NCI-H524 treated with DMSO at 0.1 percent for 48 hours (cell line): ENCODE measurements around the gene FAM117B.
"Not testable (repeated sequence)": the region's sequence is repeated elsewhere in the genome, so short reads cannot be mapped to it uniquely, and the experiment has no call there.

ENCODE experiments used
- DNase-seq: peaks from one replicate; lab custom pipeline; 2025; lab: John Stamatoyannopoulos, UW

The FAM117B gene

DNA sequence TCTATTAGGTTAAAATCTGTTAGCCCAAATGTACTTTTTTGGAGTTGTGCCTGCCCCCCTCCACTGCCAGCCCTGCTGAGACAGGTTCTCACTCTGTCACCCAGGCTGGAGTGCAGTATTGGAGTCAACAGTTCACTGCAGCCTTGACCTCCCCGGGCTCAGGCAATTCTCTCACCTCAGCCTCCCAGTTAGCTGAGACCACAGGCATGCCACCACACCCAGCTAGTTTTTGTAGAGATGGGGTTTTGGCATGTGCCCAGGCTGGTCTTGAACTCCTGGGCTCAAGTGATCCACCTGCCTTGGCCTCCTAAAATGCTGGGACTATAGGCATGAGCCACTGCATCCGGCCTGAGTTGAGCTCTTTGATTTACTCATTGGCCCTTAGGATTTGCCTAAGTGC lies 126.1 kb downstream of the FAM117B start:
- DNase-seq: no peak

- no peak for DNase-seq
These were observed 127.8 kb downstream of the FAM117B start for GRCh38 chr2:202762556-202762955.

DNA sequence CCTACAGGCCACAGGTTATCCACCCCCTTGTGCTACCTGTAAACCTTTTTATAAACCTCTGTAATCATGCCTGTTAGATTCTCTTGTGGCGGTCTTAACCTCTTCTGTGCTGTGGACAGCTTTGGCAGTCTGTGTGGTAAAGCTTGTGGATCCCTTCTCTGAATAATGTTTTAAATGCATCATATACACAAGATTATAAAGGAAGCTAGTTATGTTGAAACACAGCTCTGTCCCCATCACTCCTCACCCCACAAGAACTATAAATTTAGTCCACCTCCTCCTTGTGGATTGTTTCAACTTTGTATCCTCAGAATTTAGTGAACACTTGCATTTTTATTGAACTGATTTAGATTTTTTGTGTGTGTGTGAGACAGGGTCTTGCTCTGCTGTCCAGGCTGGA lies 129.1 kb downstream of the FAM117B start:
- no peak for DNase-seq

GRCh38 chr2:202764991-202765390 lies 130.2 kb downstream of the FAM117B start:
- DNase-seq: no peak

- no peak for DNase-seq
These were observed 130.7 kb downstream of the FAM117B start for GRCh38 chr2:202765436-202765835.

- DNase-seq: no peak
These were observed 133.5 kb downstream of the FAM117B start for GRCh38 chr2:202768273-202768672.

GRCh38 chr2:202769201-202769600 lies 134.4 kb downstream of the FAM117B start:
- no peak for DNase-seq

GRCh38 chr2:202771336-202771735 lies 136.6 kb downstream of the FAM117B start:
- no peak for DNase-seq

DNA sequence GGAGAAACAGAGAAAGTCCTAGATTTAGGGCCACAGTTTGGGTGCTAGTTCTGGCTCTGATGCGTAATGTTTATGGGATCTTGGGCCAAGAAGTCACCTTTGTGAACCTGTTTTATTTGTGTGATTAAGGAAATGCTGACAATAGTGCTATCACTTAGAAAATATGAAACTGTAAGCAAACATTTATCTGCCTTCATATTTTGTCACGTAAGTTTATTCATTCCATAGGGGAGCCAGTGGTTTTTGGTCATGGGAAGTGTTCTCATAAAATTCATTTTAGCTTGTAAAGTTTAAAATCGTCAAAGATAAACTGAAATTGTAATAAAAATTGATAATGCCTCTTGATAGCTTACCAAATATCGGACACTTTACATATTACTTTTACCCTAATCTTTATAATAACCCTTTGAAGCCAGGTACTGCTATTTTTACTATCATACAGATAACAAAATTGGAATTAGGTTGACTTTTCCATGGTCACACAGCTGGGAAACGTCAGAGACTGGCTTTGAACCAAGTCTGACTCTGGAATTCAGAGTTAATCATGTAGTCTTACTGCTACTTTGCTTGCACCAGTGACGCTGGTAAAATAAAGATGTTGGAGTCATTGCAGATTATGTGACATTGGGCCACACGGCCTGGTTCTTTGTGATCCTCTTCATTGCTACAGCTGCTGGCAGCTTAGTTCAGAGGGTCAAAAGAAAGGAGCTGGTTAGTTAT lies 137.1 kb downstream of the FAM117B start:
- no peak for DNase-seq

DNA sequence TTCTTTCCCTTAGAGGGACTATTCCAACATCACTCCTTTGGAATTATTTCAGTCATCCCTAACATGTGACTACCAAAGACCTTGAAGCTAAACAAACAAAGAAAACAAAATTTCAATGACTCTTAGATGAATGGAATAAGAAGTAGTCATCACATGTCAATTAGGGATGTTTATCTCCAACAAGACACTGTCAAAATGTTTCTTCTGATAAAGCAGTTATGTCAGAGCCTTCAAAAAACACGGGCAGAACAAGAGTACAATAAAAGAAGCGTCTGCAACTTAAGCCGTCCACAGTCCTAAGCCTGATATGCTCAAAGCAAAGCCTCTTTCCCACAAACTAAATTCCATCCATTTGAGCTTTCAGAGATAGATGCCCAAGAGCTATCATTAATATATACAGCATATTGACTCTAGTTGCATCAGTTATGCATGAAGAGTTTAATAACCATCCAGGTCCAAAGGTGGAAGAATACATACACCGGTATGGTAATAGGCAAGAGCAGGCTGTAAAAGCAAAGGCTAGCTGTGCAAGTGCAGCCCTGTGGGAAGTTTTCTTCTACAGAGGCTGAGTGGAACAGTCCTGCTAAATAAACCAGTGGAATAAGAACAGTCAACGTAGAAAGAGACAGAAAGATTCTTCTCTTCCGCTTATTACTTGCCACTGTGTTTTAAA lies 138.7 kb downstream of the FAM117B start:
- no peak for DNase-seq

GRCh38 chr2:202774104-202774503 lies 139.3 kb downstream of the FAM117B start:
- DNase-seq: no peak

DNA sequence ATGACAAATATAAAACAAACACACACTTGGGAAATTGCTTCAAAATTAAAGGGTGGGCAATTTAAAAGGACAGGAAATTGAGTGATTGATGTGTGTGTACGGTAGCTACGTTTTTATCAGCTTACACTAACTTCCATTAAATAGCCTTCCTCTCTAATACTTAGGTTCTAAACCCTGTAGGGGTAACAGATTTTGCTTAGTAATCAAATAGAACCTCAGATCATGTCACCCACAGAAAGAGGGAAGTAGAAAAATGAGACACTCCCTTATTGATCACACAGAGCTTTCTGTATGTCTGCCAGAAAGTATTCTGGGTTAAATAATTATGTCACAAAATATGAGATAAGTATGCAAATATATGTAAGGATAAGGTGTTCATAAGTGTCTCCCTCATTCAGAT lies 143.4 kb downstream of the FAM117B start:
- no peak for DNase-seq

DNA sequence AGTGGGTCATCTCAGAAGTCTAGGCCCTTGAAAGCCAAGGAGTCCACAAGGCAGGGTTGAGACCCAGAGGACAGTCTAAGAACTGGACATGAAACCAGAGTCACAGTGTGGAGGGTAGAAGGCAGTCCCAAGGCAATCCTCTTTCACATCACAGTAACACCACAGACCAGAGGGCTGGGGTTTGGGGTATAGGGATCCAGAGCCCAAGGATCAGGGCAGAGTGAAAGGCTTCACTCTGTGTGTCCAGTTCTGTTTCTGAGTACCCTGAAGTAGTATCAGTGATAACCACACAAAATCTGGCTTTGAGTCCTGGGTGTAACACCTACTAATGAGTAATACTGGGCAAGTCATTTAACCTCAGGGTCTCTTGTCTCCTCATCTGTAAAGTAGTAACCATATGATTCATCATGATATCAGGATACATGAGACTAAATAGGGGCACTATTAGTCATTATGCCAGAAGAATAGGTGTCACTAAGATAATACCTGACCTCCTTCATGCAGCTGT lies 145.8 kb downstream of the FAM117B start:
- no peak for DNase-seq

DNA sequence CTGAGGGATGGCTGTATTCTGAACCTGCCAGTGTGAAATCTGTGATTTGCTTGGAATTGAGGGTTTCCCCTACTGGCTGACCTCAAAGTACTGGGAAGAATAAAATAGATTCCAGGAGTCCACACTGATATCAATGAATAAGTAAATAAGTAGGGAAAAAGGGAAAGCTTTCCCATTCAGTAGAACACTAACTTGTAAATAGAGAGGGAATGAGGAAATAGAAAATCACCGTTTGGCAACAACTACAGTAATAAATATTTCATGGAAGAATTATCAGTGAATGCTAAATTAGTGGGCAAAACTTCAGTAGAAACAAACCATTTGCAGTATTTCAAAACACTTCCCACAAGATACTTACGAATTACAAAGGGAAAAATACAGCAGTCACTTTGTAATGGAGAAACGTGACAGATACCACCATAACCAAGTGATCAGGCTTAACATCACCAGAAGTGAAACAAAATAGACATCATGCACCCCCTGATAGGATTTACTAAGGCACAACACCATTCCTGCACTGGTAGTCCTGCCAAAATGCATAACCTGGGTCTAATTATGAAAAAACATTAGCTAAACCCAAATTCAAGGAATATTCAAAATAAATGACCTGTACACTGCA lies 148.3 kb downstream of the FAM117B start:
- no peak for DNase-seq

DNA sequence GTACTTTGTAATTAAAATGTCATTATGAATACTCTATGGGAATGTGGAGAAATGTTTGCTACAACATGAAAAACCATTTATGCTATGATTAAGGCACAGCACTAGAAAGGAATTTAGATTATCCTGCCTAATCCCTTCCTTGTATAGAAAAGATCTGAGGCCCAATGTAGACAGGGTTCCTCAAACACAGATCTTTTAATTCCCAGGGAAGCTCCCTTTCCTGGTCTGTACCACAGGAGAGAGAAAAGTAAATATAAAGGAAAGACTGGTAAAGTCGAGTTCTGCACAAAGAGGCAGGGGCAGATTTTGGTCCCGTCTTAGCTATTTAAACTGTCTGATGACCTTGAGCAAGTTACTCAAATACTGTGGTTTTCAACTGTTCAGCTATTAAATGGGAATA lies 152.1 kb downstream of the FAM117B start:
- DNase-seq: no peak

- DNase-seq: no peak
These were observed 155.9 kb downstream of the FAM117B start for GRCh38 chr2:202790676-202791075.

DNA sequence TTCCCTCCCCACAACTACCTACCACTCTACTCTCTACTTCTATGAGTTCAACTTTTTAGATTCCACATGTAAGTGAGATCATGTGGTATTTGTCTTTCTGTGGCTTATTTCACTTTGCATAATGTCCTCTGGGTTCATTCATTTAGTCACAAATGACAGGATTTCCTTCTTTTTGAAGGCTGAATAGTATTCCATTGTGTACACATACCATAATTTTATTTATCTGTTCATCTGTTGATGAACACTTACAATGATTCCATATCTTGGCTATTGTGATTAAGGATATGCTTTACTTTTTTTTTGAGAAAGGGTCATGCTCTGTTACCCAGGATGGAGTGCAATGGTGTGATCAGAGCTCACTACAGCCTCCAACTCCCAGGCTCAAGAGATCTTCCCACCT lies 163.2 kb downstream of the FAM117B start:
- no peak for DNase-seq

GRCh38 chr2:202805911-202806310 lies 171.1 kb downstream of the FAM117B start:
- not testable (repeated sequence) for DNase-seq

GRCh38 chr2:202807431-202808138 lies 172.8 kb downstream of the FAM117B start:
- not testable (repeated sequence) for DNase-seq

DNA sequence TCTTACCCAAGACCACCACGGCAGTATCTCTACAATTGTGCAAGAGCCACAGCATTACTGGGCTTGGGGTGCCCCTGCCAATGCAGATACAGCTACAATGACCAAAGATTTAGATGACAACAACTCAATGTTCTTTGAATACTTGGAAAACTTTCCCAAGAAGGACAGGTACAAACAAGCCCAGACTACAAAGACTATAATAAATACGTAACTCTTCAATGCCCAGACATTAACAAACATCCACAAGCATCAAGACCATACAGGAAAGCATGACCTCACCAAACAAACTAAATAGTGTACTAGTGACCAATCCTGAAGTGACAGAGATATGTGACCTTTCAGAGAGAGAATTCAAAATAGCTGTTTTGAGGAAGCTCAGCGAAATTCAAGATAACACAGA lies 174.0 kb downstream of the FAM117B start:
- DNase-seq: no peak

DNA sequence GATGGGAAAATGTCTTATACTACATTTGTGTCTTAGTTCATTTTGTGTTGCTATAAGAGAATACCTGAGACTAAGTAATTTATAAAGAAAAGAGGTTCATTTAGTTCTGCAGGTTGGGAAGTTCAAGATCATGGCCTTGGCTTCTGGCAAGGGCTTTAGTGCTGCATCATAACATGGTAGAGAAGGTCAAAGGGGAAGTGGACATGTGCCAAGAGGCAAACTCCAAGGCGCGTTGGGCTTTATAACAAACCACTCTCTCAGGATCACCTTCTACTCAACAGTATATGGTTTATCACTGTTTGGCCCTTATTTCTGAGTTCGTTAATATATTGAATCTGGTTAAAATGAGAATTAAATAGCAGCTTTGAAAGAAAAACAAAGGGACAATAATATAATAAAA lies 178.6 kb downstream of the FAM117B start:
- no peak for DNase-seq

DNA sequence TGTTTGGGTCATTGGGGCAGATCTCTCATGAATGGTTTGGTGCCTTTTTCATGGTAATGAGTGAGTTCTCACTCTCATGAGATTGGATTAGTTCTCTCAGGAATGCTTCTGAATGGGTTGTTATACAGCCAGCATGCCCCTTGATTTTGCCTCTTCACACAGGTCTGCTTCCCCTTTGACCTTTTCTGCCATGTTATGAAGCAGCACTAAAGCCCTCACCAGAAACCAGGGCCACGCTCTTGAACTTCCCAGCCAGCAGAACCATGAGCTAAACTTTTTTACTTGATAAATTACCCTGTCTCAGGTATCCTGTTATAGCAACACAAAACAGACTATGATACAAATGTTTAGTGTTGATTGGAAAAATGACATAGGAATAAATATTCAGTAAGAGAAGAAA lies 179.5 kb downstream of the FAM117B start:
- no peak for DNase-seq
